ENCODE results near the gene SLC16A9.
"Not testable (repeated sequence)": the region's sequence is repeated elsewhere in the genome, so short reads cannot be mapped to it uniquely, and the experiment has no call there.

- not testable (repeated sequence) for TF ChIP-seq POLR2A (IDR thresholded peaks at IDR 0.05); CTCF (IDR thresholded peaks at IDR 0.05 in 8 of 11, conservative IDR thresholded peaks at IDR 0.05 in 3 of 11); POLR2AphosphoS5 (IDR thresholded peaks at IDR 0.05)
Measured at GRCh38 chr10:59744762-59745161, 35.1 kb upstream of the SLC16A9 start.

Measured in spleen (tissue), 7 donors.